ENCODE results near the gene DAG1. TPM values are rescaled to one million over a fixed set of nuclear protein-coding genes. Genes with fewer than 3 reads are reported as not detected.

DAG1 gene
- total RNA-seq, 1 experiment from 2014 or later = 226 TPM

- Mint-ChIP-seq H3K4me1 (ENCODE audit: low read depth, unreplicated experiment) (no peaks in the 10 kb centered on the region), H3K27ac (ENCODE audit: unreplicated experiment) (no peak overlapping the region), H3K9me3 (ENCODE audit: low read depth, unreplicated experiment) (no peaks in the 10 kb centered on the region), H3K4me3 (ENCODE audit: low read depth, unreplicated experiment) (no peak overlapping the region), H3K27me3 (ENCODE audit: unreplicated experiment) (peaks cover 55% of the 10 kb centered on the region), H3K36me3 (ENCODE audit: insufficient read depth, unreplicated experiment) (no peaks in the 10 kb centered on the region)
- CTCF ChIA-PET = interaction anchor here (0.6 kb wide), 1 partner anchor 60 kb away, joined by 4 read pairs; no protein-coding TSS in a partner anchor
- no peak for DNase-seq
- intact Hi-C loops (cut with micrococcal nuclease; ENCODE audit: unreplicated experiment) = no loop called here
- no peak for TF ChIP-seq CTCF (IDR thresholded peaks at IDR 0.05; ENCODE audit: unreplicated experiment)
- no TSS peak for BruUV-seq (replicated peaks)
These were observed 96.2 kb downstream of the DAG1 start for GRCh38 chr3:49566312-49566711.

GRCh38 chr3:49567406-49567805, 97.3 kb downstream of the DAG1 start:
- CTCF ChIA-PET = interaction anchor here (0.6 to 1.0 kb wide), 2 partner anchors 27 to 69 kb away, joined by 7 to 9 read pairs; no protein-coding TSS in a partner anchor
- DNase-seq = no peak
- Mint-ChIP-seq H3K36me3 (ENCODE audit: insufficient read depth, unreplicated experiment) (no peaks in the 10 kb centered on the region), H3K4me3 (ENCODE audit: low read depth, unreplicated experiment) (no peak overlapping the region), H3K4me1 (ENCODE audit: low read depth, unreplicated experiment) (no peaks in the 10 kb centered on the region), H3K27me3 (ENCODE audit: unreplicated experiment) (peaks cover 60% of the 10 kb centered on the region), H3K27ac (ENCODE audit: unreplicated experiment) (no peak overlapping the region), H3K9me3 (ENCODE audit: low read depth, unreplicated experiment) (no peaks in the 10 kb centered on the region)
- TF ChIP-seq CTCF (IDR thresholded peaks at IDR 0.05; ENCODE audit: unreplicated experiment) = no peak
- intact Hi-C loops (cut with micrococcal nuclease; ENCODE audit: unreplicated experiment) = no loop called here
- BruUV-seq (replicated peaks) = no TSS peak

- Mint-ChIP-seq H3K4me1 (ENCODE audit: low read depth, unreplicated experiment) (no peaks in the 10 kb centered on the region), H3K27me3 (ENCODE audit: unreplicated experiment) (peaks cover 57% of the 10 kb centered on the region), H3K9me3 (ENCODE audit: low read depth, unreplicated experiment) (no peaks in the 10 kb centered on the region), H3K36me3 (ENCODE audit: insufficient read depth, unreplicated experiment) (no peaks in the 10 kb centered on the region), H3K4me3 (ENCODE audit: low read depth, unreplicated experiment) (no peak overlapping the region), H3K27ac (ENCODE audit: unreplicated experiment) (no peak overlapping the region)
- TF ChIP-seq CTCF (IDR thresholded peaks at IDR 0.05; ENCODE audit: unreplicated experiment) = no peak
- no peak for DNase-seq
- no TSS peak for BruUV-seq (replicated peaks)
- intact Hi-C loops (cut with micrococcal nuclease; ENCODE audit: unreplicated experiment) = no loop called here
- CTCF ChIA-PET = no interaction called here
These were observed 98.9 kb downstream of the DAG1 start for GRCh38 chr3:49568965-49569364.

GRCh38 chr3:49570028-49570654, 100.1 kb downstream of the DAG1 start:
- TF ChIP-seq CTCF (IDR thresholded peaks at IDR 0.05; ENCODE audit: unreplicated experiment) = no peak
- CTCF ChIA-PET = interaction anchor here (0.7 kb wide), 1 partner anchor 101 kb away, joined by 8 read pairs; no protein-coding TSS in a partner anchor
- intact Hi-C loops (cut with micrococcal nuclease; ENCODE audit: unreplicated experiment) = no loop called here
- no peaks in the 10 kb centered on the region for H3K9me3 Mint-ChIP-seq (ENCODE audit: low read depth, unreplicated experiment)
- H3K27ac Mint-ChIP-seq (ENCODE audit: unreplicated experiment) = no peak overlapping the region
- BruUV-seq (replicated peaks) = no TSS peak
- no peaks in the 10 kb centered on the region for H3K36me3 Mint-ChIP-seq (ENCODE audit: insufficient read depth, unreplicated experiment)
- DNase-seq = no peak
- H3K4me1 Mint-ChIP-seq (ENCODE audit: low read depth, unreplicated experiment) = no peaks in the 10 kb centered on the region
- H3K27me3 Mint-ChIP-seq (ENCODE audit: unreplicated experiment) = peaks cover 56% of the 10 kb centered on the region
- no peak overlapping the region for H3K4me3 Mint-ChIP-seq (ENCODE audit: low read depth, unreplicated experiment)

Measured in Calu3 (cell line).